ENCODE data around the gene OR8S1. TPM values are rescaled to one million over a fixed set of nuclear protein-coding genes. Genes with fewer than 3 reads are reported as not detected.

OR8S1 gene
- total RNA-seq, 2 experiments from 2014 or later = not detected

DNA sequence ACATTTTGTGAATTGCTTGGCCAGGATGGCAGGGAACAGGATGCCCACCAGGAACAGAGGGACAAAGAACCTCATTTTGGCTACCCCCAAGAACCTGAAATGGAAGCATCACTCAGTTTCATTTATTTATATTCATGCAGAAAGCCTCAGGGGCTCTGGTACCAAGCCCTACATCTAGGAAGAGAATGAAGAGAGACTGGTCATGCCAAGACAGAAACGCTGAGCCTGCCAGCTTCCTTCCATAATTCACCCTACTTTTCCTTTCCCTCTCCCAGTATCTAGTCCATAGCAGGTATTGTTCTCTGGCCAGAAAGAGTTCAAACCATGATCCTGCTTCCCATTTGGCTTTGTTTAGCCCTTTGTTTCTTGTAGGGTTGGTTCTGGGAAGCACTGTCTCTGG lies 44.5 kb downstream of the OR8S1 start, which contains the start of gene LALBA:
Gene LALBA (minus strand): TSS at position 101 of the 400 bp plus-strand sequence. CDS start 26 bp downstream, at position 75.
- no peak for DNase-seq
- intact Hi-C loops (cut with micrococcal nuclease) = no loop called here
- Mint-ChIP-seq H3K27me3 (ENCODE audit: low read depth) (peaks cover 1% of the 10 kb centered on the region), H3K4me3 (no peak within 1 kb of the TSS), H3K9me3 (no peaks in the 10 kb centered on the region), H3K27ac (no peak within 1 kb of the TSS), H3K4me1 (ENCODE audit: low read depth) (no peaks in the 10 kb centered on the region), H3K36me3 (ENCODE audit: low read depth) (no peaks in the 10 kb centered on the region)
- CTCF ChIA-PET = no interaction called here

DNA sequence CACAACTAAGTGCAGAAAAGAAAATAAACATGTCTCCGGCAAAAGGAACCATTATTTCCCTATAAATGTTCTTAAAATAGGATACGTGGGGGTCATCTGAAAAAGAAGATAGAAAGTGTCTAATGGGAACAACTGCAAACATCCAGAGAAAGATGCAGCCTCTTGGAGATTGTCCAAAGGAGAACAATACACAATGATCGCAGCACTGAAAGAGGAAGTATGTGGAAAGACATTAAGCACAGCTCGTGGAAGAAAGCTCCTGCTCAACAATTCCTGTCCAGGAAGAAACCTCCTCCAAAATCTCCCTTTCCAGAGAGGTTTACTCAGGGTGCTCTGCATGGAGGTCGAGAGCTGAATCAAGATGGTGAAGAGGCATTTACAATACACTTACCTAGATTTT lies 46.9 kb downstream of the OR8S1 start:
- H3K4me1 Mint-ChIP-seq (ENCODE audit: low read depth) = no peaks in the 10 kb centered on the region
- peaks cover 3% of the 10 kb centered on the region for H3K27me3 Mint-ChIP-seq (ENCODE audit: low read depth)
- H3K27ac Mint-ChIP-seq = no peak overlapping the region
- no peaks in the 10 kb centered on the region for H3K9me3 Mint-ChIP-seq
- intact Hi-C loops (cut with micrococcal nuclease) = no loop called here
- no peak overlapping the region for H3K4me3 Mint-ChIP-seq
- CTCF ChIA-PET = interaction anchor here (1.2 kb wide), 1 partner anchor 40 kb away, joined by 3 read pairs; no protein-coding TSS in a partner anchor
- no peak for DNase-seq
- no peaks in the 10 kb centered on the region for H3K36me3 Mint-ChIP-seq (ENCODE audit: low read depth)

Other genes with a start within 250 kb of the OR8S1 start
- gene ZNF641, start 174.7 kb upstream of the OR8S1 start, total RNA-seq = 1 to 10 TPM; 3.5 to 6.0 TPM
- gene ANP32D, start 53.1 kb upstream of the OR8S1 start, total RNA-seq = not detected
- not detected for gene C12orf54, start 43.1 kb upstream of the OR8S1 start, total RNA-seq
- not detected for gene LALBA, start 44.4 kb downstream of the OR8S1 start, total RNA-seq
- gene KANSL2, start 156.6 kb downstream of the OR8S1 start, total RNA-seq = 10 to 100 TPM; 37.9 to 39.1 TPM
- 10 to 100 TPM; 73.8 to 77.0 TPM for gene CCNT1, start 191.1 kb downstream of the OR8S1 start, total RNA-seq

Measured in activated naive CD4-positive, alpha-beta T cell treated with anti-CD3 and anti-CD28 coated beads for 36 hours (primary cell).